Ascending aorta (tissue), 2 donors: Measurements from ENCODE around the gene AS3MT. TPM values are rescaled to one million over a fixed set of nuclear protein-coding genes. Genes with fewer than 3 reads are reported as not detected.

ENCODE experiments used
- DNase-seq, 2 donors: peaks; one replicate each; pipeline ENCODE4 v3.0.0-alpha.2; 2019; ENCODE audit warnings: low spot score in 2 of 2
- H3K27ac ChIP-seq, 2 donors: fragments of 200-600 bp; sonication (generic); one replicate each; pipeline ENCODE4 v1.5.1; 2016 to 2017; ENCODE audit warnings: mild to moderate bottlenecking in 1 of 2
- H3K27me3 ChIP-seq: fragments of 200-600 bp; sonication (generic); one replicate; pipeline ENCODE4 v1.5.1; 2017
- H3K36me3 ChIP-seq, 2 donors: fragments of 200-600 bp; sonication (generic); one replicate each; pipeline ENCODE4 v1.5.1; 2016
- H3K4me1 ChIP-seq, 2 donors: fragments of 200-600 bp; sonication (generic); one replicate each; pipeline ENCODE4 v1.5.1; 2016 to 2017; ENCODE audit warnings: mild to moderate bottlenecking in 1 of 2
- H3K4me3 ChIP-seq, 2 donors: fragments of 200-600 bp; sonication (generic); one replicate each; pipeline ENCODE4 v1.5.1; 2016 to 2017; ENCODE audit warnings: mild to moderate bottlenecking in 1 of 2
- H3K9me3 ChIP-seq, 2 donors: fragments of 200-600 bp; sonication (generic); one replicate each; pipeline ENCODE4 v1.5.1; 2016
- intact Hi-C: fragments of 100-400 bp; cut with DNase I; formaldehyde crosslinking; loops from one replicate; pipeline ENCODE4 v1.15.1; 2023
- total RNA-seq: library from RNA; depleted of rRNA; stranded (reverse); fragments of >200 nt; gene quantifications from one replicate; pipeline ENCODE4 v1.1.0, GENCODE V29; 2016
- TF ChIP-seq, protein P1 (sequence below), 3 experiments: fragments of 200-600 bp in 2 of 3; fragments of 450-650 bp in 1 of 3; sonication (generic) in 2 of 3; IDR thresholded peaks; one replicate each; pipeline ENCODE4 v1.5.1; 2016 to 2019; ENCODE audit warnings: antibody characterized with exemption in 3 of 3, mild to moderate bottlenecking in 1 of 3, moderate library complexity in 1 of 3

The AS3MT gene
- total RNA-seq, 1 donor from 2014 or later, result 1.4 TPM

DNA sequence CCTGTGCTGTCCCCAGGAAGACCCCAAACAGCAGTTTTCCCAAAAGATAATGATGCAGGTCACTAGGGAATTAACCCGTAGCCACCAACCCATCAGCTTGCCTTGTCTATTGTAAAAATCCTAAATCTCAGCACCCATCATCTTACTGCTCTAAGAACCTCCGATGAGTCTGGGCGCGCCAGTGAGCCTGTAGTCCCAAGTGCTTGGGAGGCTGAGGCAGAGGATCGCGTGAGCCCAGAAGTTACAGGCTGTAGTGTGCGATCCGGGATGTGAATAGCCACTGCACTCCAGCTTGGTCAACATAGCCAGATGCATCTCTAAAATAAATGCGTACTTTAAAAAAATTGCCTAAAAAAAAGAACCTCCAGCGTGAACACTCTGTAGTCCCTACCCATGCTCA lies 951 bp downstream of the AS3MT start:
- DNase-seq, result no peak
- intact Hi-C loops, result no loop called here
- Histone ChIP-seq H3K27me3 (no peaks in the 10 kb centered on the region), H3K4me1 (peaks cover 0 to 5% of the 10 kb centered on the region in 2 donors), H3K4me3 (peak overlapping the region; percentile 63 to 64), H3K36me3 (peaks cover 0 to 5% of the 10 kb centered on the region in 2 donors), H3K27ac (no peak overlapping the region), H3K9me3 (no peaks in the 10 kb centered on the region)
- TF ChIP-seq, protein P1, sequence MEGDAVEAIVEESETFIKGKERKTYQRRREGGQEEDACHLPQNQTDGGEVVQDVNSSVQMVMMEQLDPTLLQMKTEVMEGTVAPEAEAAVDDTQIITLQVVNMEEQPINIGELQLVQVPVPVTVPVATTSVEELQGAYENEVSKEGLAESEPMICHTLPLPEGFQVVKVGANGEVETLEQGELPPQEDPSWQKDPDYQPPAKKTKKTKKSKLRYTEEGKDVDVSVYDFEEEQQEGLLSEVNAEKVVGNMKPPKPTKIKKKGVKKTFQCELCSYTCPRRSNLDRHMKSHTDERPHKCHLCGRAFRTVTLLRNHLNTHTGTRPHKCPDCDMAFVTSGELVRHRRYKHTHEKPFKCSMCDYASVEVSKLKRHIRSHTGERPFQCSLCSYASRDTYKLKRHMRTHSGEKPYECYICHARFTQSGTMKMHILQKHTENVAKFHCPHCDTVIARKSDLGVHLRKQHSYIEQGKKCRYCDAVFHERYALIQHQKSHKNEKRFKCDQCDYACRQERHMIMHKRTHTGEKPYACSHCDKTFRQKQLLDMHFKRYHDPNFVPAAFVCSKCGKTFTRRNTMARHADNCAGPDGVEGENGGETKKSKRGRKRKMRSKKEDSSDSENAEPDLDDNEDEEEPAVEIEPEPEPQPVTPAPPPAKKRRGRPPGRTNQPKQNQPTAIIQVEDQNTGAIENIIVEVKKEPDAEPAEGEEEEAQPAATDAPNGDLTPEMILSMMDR (IDR thresholded peaks at IDR 0.05), result no peak

GRCh38 chr10:102872163-102872562 lies 2.9 kb downstream of the AS3MT start:
- Histone ChIP-seq H3K27ac (no peak overlapping the region), H3K4me3 (no peak overlapping the region), H3K9me3 (no peaks in the 10 kb centered on the region), H3K4me1 (peaks cover 0 to 5% of the 10 kb centered on the region in 2 donors), H3K36me3 (peaks cover 0 to 5% of the 10 kb centered on the region in 2 donors), H3K27me3 (no peaks in the 10 kb centered on the region)
- intact Hi-C loops, result no loop called here
- TF ChIP-seq, protein P1 (IDR thresholded peaks at IDR 0.05), result no peak
- DNase-seq, result no peak

DNA sequence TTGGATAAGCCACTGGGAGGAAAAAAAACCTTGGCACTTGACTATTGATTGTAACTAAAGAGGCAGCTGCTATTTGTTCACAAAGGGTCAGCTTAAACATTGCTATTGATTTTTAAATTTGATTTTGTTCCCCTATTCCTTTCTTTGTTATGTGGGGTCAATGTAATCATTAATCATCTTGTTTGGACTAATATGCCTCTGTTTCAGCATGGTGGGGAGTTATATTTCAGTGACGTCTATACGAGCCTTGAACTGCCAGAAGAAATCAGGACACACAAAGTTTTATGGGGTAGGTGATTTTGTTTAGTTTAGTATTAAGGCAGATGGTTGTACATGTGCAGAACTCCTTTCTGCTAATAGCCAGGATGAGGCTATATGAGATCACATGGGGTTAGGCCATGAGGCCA lies 7.5 kb downstream of the AS3MT start:
- intact Hi-C loops, result no loop called here
- H3K27ac ChIP-seq, result no peak overlapping the region
- TF ChIP-seq, protein P1 (IDR thresholded peaks at IDR 0.05), result no peak
- no peak overlapping the region for H3K4me3 ChIP-seq
- H3K36me3 ChIP-seq, result peaks cover 4 to 5% of the 10 kb centered on the region in 2 donors
- no peaks in the 10 kb centered on the region for H3K27me3 ChIP-seq
- no peaks in the 10 kb centered on the region for H3K4me1 ChIP-seq
- no peak for DNase-seq
- H3K9me3 ChIP-seq, result no peaks in the 10 kb centered on the region

DNA sequence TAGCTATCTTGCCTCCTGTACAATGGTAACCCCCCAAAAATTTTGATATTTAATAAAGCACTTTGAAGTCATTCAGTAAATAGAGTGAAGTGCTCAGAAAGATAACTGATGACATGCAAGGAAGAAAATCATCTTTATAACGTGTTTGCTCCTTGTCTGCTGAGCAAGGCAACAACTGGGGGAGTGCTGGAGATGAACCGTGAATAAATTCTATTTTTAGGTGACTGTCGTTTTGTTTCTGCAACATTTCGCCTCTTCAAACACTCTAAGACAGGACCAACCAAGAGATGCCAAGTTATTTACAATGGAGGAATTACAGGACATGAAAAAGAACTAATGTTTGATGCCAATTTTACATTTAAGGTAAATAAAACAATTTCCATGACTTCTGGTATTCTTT lies 9.4 kb downstream of the AS3MT start:
- no peak for DNase-seq
- H3K9me3 ChIP-seq, result no peaks in the 10 kb centered on the region
- no peak overlapping the region for H3K27ac ChIP-seq
- intact Hi-C loops, result no loop called here
- H3K4me3 ChIP-seq, result no peak overlapping the region
- H3K27me3 ChIP-seq, result no peaks in the 10 kb centered on the region
- TF ChIP-seq, protein P1 (IDR thresholded peaks at IDR 0.05), result no peak
- H3K4me1 ChIP-seq, result no peaks in the 10 kb centered on the region
- H3K36me3 ChIP-seq, result peaks cover 4 to 5% of the 10 kb centered on the region in 2 donors

GRCh38 chr10:102880256-102880655 lies 11.0 kb downstream of the AS3MT start:
- Histone ChIP-seq H3K9me3 (no peaks in the 10 kb centered on the region), H3K4me1 (no peaks in the 10 kb centered on the region), H3K27ac (no peak overlapping the region), H3K36me3 (peaks cover 0 to 4% of the 10 kb centered on the region in 2 donors), H3K4me3 (no peak overlapping the region), H3K27me3 (no peaks in the 10 kb centered on the region)
- intact Hi-C loops, result no loop called here
- TF ChIP-seq, protein P1 (IDR thresholded peaks at IDR 0.05), result no peak
- DNase-seq, result no peak

- H3K27me3 ChIP-seq, result no peaks in the 10 kb centered on the region
- H3K4me3 ChIP-seq, result no peak overlapping the region
- intact Hi-C loops, result no loop called here
- no peaks in the 10 kb centered on the region for H3K9me3 ChIP-seq
- TF ChIP-seq, protein P1 (IDR thresholded peaks at IDR 0.05), result no peak
- no peaks in the 10 kb centered on the region for H3K4me1 ChIP-seq
- no peak for DNase-seq
- no peak overlapping the region for H3K27ac ChIP-seq
- H3K36me3 ChIP-seq, result peaks cover 0 to 4% of the 10 kb centered on the region in 2 donors
Measured at GRCh38 chr10:102888048-102888447, 18.8 kb downstream of the AS3MT start.
